Ectodermal cell (in vitro differentiated cells): ENCODE data around the gene TCF23.
"Not testable (repeated sequence)": the region's sequence is repeated elsewhere in the genome, so short reads cannot be mapped to it uniquely, and the experiment has no call there.

Experiments
- H3K27ac ChIP-seq: 2 replicates; pipeline ENCODE4 v1.7.0; 2013; ENCODE audit warnings: mild to moderate bottlenecking, low read depth, low read length; ENCODE audit not compliant: insufficient read depth, poor library complexity, severe bottlenecking
- H3K27me3 ChIP-seq: 2 replicates; pipeline ENCODE4 v1.7.0; 2013; ENCODE audit warnings: mild to moderate bottlenecking, low read length; ENCODE audit not compliant: insufficient read depth, control insufficient read depth, poor library complexity, severe bottlenecking
- H3K36me3 ChIP-seq: one replicate; pipeline ENCODE4 v1.7.0; 2013; ENCODE audit warnings: low read length; ENCODE audit not compliant: control insufficient read depth, insufficient read depth
- H3K4me1 ChIP-seq: one replicate; pipeline ENCODE4 v1.7.0; 2013; ENCODE audit warnings: low read length; ENCODE audit not compliant: control insufficient read depth, insufficient read depth
- H3K4me3 ChIP-seq: 2 replicates; pipeline ENCODE4 v1.7.0; 2013; ENCODE audit warnings: low read depth, low read length, control low read depth; ENCODE audit not compliant: insufficient read depth
- H3K9me3 ChIP-seq: 2 replicates; pipeline ENCODE4 v1.7.0; 2013; ENCODE audit warnings: mild to moderate bottlenecking, low read length, moderate library complexity; ENCODE audit not compliant: control insufficient read depth
- WGBS, 2 experiments: methylation state at CpG; one replicate each; pipeline ENCODE4 v1.1.7; 2013; ENCODE audit warnings: missing lambda C conversion rate in 2 of 2; 5-methylcytosine and 5-hydroxymethylcytosine counted together

Gene TCF23

DNA sequence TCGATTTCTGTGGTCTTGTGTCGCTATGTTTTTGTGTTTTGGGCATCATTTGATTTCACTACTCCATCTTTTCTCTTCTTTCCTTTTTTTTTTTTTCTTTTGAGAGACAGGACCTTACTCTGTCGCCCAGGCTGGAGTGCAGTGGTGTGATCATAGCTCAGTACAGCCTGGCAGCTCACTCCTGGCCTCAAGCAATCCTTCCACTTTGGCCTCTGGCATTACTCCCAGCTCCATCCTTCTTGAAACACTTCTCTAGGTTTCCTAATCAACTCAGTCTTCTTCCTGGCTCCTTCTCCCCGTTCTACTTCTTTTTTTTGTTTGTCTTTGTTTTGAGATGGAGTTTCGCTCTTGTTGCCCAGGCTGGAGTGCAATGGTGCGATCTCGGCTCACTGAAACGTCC, 26.5 kb downstream of the TCF23 start:
- H3K27me3 ChIP-seq, result peaks cover 8% of the 10 kb centered on the region
- H3K9me3 ChIP-seq, result no peaks in the 10 kb centered on the region
- no peaks in the 10 kb centered on the region for H3K36me3 ChIP-seq
- no peak overlapping the region for H3K4me3 ChIP-seq
- no peak overlapping the region for H3K27ac ChIP-seq
- no peaks in the 10 kb centered on the region for H3K4me1 ChIP-seq
- WGBS, 2 experiments, result 78 to 83% methylated on average over 7 to 8 of the region's 8 CpGs

DNA sequence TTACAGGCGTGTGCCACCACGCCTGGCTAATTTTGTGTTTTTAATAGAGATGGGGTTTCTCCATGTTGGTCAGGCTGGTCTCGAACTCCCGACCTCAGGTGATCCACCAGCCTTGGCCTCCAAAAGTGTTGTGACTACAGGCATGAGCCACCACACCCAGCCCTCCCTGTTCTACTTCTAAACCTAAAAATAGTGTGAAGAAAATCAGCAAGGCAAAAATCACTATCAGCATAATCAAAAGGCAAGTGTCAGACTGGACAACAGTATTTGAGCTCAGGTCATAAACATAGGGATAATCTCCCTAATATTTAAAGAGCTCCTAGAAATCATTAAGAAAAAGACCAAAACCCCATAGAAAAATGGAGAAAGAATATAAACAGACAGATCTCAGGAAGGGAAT, 27.0 kb downstream of the TCF23 start:
- H3K27me3 ChIP-seq, H3K4me3 ChIP-seq, H3K4me1 ChIP-seq, H3K36me3 ChIP-seq, H3K27ac ChIP-seq, H3K9me3 ChIP-seq: not testable (repeated sequence)
- WGBS, 2 experiments, result 86 to 94% methylated on average over 4 of the region's 4 CpGs

DNA sequence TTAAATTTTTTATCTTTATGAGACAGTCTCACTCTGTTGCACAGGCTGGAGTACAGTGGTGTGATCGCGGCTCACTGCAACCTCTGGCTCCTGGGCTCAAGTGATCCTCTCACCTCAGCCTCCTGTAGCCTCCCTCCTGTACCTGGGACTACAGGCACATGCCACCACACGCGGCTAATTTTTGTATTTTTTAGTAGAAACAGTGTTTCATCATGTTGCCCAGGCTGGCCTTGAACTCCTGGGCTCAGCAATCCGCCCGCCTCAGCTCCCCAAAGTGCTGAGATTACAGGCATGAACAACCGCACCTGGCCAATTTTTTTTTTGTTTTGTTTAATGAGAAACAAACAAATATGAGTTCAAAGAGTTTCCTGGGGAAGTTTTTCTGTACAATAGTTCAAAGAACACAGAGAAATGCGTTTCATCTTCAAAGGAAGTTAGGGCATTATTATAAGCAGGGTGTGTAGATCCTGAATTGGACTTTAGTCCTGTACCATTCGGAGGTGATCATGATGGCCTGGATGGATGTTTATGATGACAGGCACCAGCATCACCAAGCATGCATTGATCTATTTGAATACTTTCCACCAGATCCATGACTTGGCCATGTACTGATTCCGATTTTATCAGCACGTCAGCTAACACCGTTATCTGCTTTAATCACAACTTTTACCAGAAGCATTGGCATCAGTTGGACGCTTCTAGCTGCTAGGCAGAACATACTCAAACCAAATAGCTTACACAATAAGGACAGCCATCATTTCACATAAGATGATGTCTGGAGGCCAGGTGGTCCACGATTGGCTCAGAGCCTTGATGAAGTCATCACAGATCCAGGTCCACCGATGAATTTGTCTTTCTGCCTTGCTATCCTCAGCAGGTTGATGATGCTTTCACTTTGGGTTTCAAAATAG, 28.9 kb downstream of the TCF23 start:
- H3K9me3 ChIP-seq, result no peaks in the 10 kb centered on the region
- H3K27ac ChIP-seq, result no peak overlapping the region
- WGBS, 2 experiments, result 90 to 95% methylated on average over 15 of the region's 15 CpGs
- H3K4me3 ChIP-seq, result no peak overlapping the region
- H3K27me3 ChIP-seq, result no peaks in the 10 kb centered on the region
- H3K36me3 ChIP-seq, result no peaks in the 10 kb centered on the region
- no peaks in the 10 kb centered on the region for H3K4me1 ChIP-seq

DNA sequence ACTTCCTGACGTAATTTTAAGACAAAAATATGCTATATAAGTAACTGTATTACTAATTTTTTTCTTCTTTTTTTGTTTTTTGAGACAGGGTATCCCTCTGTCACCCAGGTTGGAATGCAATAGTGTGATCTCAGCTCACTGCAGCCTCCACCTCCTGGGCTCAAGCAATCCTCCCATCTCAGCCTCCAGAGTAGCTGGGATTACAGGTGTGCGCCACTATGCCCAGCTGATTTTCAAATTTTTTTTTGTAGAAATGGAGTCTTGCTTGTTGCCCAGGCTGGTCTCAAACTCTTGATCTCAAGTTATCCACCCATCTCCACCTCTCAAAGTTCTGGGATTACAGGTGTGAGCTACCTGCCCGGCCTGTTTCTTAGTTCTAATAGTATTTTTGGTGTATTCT, 29.7 kb downstream of the TCF23 start:
- no peaks in the 10 kb centered on the region for H3K27me3 ChIP-seq
- no peak overlapping the region for H3K4me3 ChIP-seq
- no peaks in the 10 kb centered on the region for H3K9me3 ChIP-seq
- no peak overlapping the region for H3K27ac ChIP-seq
- WGBS, 2 experiments, result 87 to 91% methylated on average over 1 to 2 of the region's 3 CpGs
- H3K4me1 ChIP-seq, result no peaks in the 10 kb centered on the region
- no peaks in the 10 kb centered on the region for H3K36me3 ChIP-seq

DNA sequence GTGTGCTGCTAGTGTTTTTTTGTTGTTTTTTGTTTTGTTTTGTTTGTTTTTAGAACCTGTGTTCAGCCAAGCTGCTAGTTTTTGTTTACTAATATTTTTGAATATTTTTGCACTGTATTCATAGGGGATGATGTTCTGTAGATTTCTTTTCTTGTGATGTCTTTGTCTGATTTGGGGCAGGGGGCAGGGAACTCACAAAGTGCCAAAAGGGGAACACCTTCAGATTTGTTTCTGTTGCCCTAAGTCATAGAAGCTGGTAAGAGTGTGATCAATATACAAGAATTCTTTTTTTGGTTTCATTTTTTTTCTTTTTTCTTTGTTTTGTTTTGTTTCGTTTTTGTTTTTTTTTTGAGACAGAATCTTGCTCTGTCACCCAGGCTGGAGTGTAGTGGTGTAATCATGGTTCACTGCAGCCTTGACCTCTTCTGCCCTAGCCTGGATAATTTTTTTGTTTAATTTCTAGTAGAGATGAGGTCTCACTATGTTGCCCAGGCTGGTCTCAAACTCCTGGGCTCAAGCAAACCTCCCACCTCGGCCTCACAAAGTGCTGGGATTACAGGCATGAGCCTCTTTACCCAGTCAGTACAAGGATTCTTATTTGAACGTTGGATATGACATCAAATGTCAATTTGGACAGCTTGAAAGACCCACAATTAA, 30.7 kb downstream of the TCF23 start:
- H3K4me1 ChIP-seq, result no peaks in the 10 kb centered on the region
- H3K27ac ChIP-seq, result no peak overlapping the region
- WGBS, 2 experiments, result 61 to 91% methylated on average over 2 to 3 of the region's 3 CpGs
- no peaks in the 10 kb centered on the region for H3K9me3 ChIP-seq
- no peak overlapping the region for H3K4me3 ChIP-seq
- H3K36me3 ChIP-seq, result no peaks in the 10 kb centered on the region
- no peaks in the 10 kb centered on the region for H3K27me3 ChIP-seq

DNA sequence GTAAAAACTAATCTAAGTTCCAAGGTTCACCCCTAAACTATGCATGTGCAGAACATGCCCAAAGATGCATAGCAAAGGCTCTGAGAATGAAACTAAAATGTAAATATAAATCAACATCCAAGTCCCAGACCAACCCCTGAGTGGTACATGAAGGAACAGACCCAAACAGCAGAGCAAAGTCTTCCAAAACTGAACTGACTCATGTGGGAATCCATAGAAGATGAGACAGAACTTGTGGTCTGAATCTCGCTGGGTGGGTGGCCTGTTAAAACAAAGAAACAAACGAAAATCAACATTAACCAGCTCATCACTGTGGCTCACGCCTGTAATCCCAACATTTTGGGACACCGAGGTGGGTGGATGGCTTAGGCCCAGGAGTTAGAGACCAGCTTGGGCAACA, 33.5 kb downstream of the TCF23 start:
- no peak overlapping the region for H3K27ac ChIP-seq
- 65 to 70% methylated on average over 4 of the region's 4 CpGs for WGBS, 2 experiments
- H3K4me1 ChIP-seq, result no peaks in the 10 kb centered on the region

DNA sequence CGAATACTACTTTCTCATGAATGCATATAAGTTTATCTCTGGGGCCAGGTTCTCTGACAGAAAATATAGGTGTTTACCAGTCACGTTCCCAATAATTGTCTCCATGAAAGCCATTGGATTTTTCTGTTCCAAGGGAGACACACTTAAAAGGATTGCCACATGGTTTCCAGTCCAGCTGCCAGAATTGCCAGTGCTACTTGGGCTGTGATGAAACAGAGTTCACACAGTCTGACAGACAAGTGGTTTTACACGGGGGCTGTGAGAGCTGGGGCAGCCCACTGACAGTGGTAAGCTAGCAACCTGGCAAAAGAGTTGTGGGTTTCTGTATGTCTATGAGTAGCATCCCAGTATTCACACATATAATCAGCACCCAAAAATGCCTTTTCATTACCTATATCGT, 35.3 kb downstream of the TCF23 start:
- H3K27me3 ChIP-seq, result no peaks in the 10 kb centered on the region
- 88 to 92% methylated on average over 4 of the region's 4 CpGs for WGBS, 2 experiments
- no peak overlapping the region for H3K4me3 ChIP-seq
- H3K27ac ChIP-seq, result no peak overlapping the region
- no peaks in the 10 kb centered on the region for H3K36me3 ChIP-seq
- H3K4me1 ChIP-seq, result no peaks in the 10 kb centered on the region
- H3K9me3 ChIP-seq, result no peaks in the 10 kb centered on the region

More for the DNA sequence above, 33.5 kb downstream of the TCF23 start:
- no peak overlapping the region for H3K4me3 ChIP-seq
- H3K9me3 ChIP-seq, result no peaks in the 10 kb centered on the region
- H3K36me3 ChIP-seq, result no peaks in the 10 kb centered on the region
- H3K27me3 ChIP-seq, result no peaks in the 10 kb centered on the region

DNA sequence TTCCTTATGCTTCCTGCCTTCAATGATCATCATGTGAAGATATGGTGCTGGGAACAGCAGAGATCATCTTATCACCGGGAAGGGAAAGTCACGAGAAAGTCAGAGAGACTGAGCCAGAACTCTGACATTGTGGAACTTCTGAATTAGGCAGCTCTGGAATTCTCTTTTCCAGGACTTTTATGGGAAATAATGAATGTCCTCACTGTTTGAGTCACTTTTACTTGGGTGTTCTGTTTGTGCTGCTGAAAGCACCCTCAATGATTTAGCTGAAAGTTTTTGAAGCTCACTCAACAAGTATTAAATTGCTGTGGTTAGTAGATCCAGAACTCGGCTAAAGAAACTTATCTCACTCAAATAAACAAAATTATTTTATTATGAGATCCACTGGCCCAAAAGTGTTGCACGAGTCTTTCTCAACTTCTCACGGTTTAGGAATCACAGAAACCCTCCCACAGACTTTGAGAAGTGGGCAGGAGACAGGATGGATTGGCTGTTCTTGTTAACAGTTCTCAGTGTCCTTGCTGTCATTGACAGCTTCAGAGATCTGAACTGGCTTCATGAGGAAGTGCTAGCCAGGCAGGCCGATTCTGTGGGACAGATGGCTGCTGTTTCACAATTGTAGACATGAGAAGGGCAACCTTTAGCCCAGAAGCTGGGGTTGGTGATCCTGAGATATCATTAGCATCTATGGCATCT, 36.7 kb downstream of the TCF23 start:
- Histone ChIP-seq H3K4me3 (no peak overlapping the region), H3K27me3 (no peaks in the 10 kb centered on the region), H3K9me3 (no peaks in the 10 kb centered on the region), H3K27ac (no peak overlapping the region), H3K4me1 (no peaks in the 10 kb centered on the region), H3K36me3 (no peaks in the 10 kb centered on the region)
- WGBS, 2 experiments, result 87 to 89% methylated on average over 6 of the region's 6 CpGs

DNA sequence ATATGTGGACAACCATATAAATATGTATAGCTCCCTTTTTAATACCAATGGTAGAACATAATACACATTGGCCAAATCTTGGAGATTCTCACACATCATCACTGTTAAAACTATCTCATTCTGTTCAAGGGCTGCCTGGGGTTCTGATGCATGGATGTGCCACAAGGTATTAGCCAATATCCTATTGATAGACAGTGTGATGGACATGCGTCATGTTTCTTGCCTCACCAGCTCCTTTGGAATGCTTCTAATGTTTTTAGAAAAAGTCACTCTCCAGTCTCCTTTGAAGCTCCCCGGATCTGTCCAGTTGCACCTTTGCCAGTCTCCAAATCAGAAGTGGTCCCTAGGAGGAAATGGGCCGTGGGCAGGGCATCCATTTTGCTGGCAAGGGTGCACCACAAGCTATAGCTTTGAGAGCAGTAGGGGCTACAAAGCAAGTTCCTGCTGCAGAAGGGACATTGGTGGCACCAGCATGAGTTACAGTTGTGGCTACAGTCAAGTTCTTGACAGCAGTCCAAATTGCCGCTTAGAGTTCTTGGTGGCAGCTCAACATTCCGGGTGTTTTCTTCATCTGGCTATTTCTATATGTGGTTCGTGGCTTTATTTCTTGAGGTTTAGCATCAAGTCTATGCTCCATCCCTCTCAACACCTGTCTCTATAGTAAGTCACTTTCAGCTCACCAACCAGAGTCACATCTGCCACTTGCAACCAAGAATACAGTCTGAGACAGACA, 38.0 kb downstream of the TCF23 start:
- 79 to 80% methylated on average over 6 of the region's 6 CpGs for WGBS, 2 experiments
- H3K27ac ChIP-seq, result no peak overlapping the region
- no peaks in the 10 kb centered on the region for H3K4me1 ChIP-seq
- H3K4me3 ChIP-seq, result no peak overlapping the region
- no peaks in the 10 kb centered on the region for H3K9me3 ChIP-seq
- no peaks in the 10 kb centered on the region for H3K27me3 ChIP-seq
- H3K36me3 ChIP-seq, result no peaks in the 10 kb centered on the region
